RPMI8226 (cell line): ENCODE data around the gene RHOT2.
A peak's percentile ranks its signal among the peaks of the same experiment; 100 is the strongest.

Experiments
- DNase-seq: peaks from one replicate; pipeline ENCODE4 v3.0.0-alpha.2; 2015

The RHOT2 gene

GRCh38 chr16:648071-648780, 19.7 kb upstream of the RHOT2 start:
- DNase-seq = peak; percentile 88

- DNase-seq = peak; percentile 99
Measured at GRCh38 chr16:648781-649589, 18.9 kb upstream of the RHOT2 start, which contains the start of gene WDR90. WDR90 (plus strand) TSS chr16:649365; CDS start chr16:649417, 52 bp downstream.

GRCh38 chr16:649631-650030, 18.3 kb upstream of the RHOT2 start:
- peak; percentile 61 for DNase-seq

GRCh38 chr16:651844-652243, 16.1 kb upstream of the RHOT2 start:
- no peak for DNase-seq

- DNase-seq = no peak
Measured at GRCh38 chr16:652454-653305, 15.3 kb upstream of the RHOT2 start.

GRCh38 chr16:654034-654433, 13.9 kb upstream of the RHOT2 start:
- no peak for DNase-seq

GRCh38 chr16:657487-657886, 10.4 kb upstream of the RHOT2 start:
- DNase-seq = no peak

- no peak for DNase-seq
Measured at GRCh38 chr16:658679-659571, 9.0 kb upstream of the RHOT2 start.

- DNase-seq = no peak
Measured at GRCh38 chr16:659618-660017, 8.3 kb upstream of the RHOT2 start.

GRCh38 chr16:660132-660458, 7.8 kb upstream of the RHOT2 start:
- no peak for DNase-seq

- DNase-seq = peak; percentile 96
Measured at GRCh38 chr16:660459-661183, 7.3 kb upstream of the RHOT2 start.

- DNase-seq = no peak
Measured at GRCh38 chr16:661184-661821, 6.6 kb upstream of the RHOT2 start.

GRCh38 chr16:662095-662494, 5.8 kb upstream of the RHOT2 start:
- DNase-seq = no peak

- DNase-seq = no peak
Measured at GRCh38 chr16:662597-662996, 5.3 kb upstream of the RHOT2 start.

- no peak for DNase-seq
Measured at GRCh38 chr16:666572-666971, 1.4 kb upstream of the RHOT2 start.

- DNase-seq = no peak
Measured at GRCh38 chr16:667113-667779, 686 bp upstream of the RHOT2 start.

GRCh38 chr16:668519-669171, 713 bp downstream of the RHOT2 start:
- no peak for DNase-seq

- DNase-seq = no peak
Measured at GRCh38 chr16:669666-670065, 1.7 kb downstream of the RHOT2 start.

GRCh38 chr16:670485-671352, 2.8 kb downstream of the RHOT2 start:
- no peak for DNase-seq
